Body of pancreas (tissue), 4 donors: ENCODE data around the gene MLPH. TPM values are rescaled to one million over a fixed set of nuclear protein-coding genes. Genes with fewer than 3 reads are reported as not detected.

Source experiments
- ATAC-seq: fragments of 150-250 bp; one replicate; pipeline ENCODE4 v1.9.1; 2016
- DNase-seq, 4 donors: peaks; one replicate each; pipeline ENCODE4 v3.0.0-alpha.2; 2019
- H3K27ac ChIP-seq, 4 donors: fragments of 200-600 bp; sonication (generic); 1 replicate in 3 of 4; 2 replicates in 1 of 4; pipeline versions ENCODE4 v1.5.1 to v1.6.1; 2016 to 2019; ENCODE audit warnings: mild to moderate bottlenecking in 1 of 4, mixed read lengths in 1 of 4, moderate library complexity in 1 of 4
- H3K27me3 ChIP-seq, 2 donors: fragments of 200-600 bp; sonication (generic); one replicate each; pipeline ENCODE4 v1.6.0; 2016; ENCODE audit warnings: mild to moderate bottlenecking in 1 of 2
- H3K36me3 ChIP-seq, 2 donors: fragments of 200-600 bp; sonication (generic); replicated peaks in 1 of 2; 2 replicates each; pipeline ENCODE4 v1.5.1; 2016; ENCODE audit warnings: low read depth in 2 of 2; ENCODE audit not compliant: insufficient read depth in 1 of 2
- H3K4me1 ChIP-seq: fragments of 200-600 bp; sonication (generic); one replicate; pipeline ENCODE4 v1.6.0; 2016
- H3K4me3 ChIP-seq, 2 donors: fragments of 200-600 bp; sonication (generic); 1 replicate in 1 of 2; 2 replicates in 1 of 2; pipeline ENCODE4 v1.5.1; 2016 to 2019
- H3K9me3 ChIP-seq, 3 donors: fragments of 200-600 bp; sonication (generic); 1 replicate in 2 of 3; 2 replicates in 1 of 3; pipeline ENCODE4 v1.5.1; 2016
- CTCF ChIP-seq, 7 experiments: fragments of 450-650 bp in 4 of 7; fragments of 200-600 bp in 3 of 7; sonication (generic) in 3 of 7; IDR thresholded peaks; one replicate each; pipeline ENCODE4 v1.5.1; 2016 to 2019; ENCODE audit warnings: antibody characterized with exemption in 7 of 7
- POLR2A ChIP-seq, 3 donors: fragments of 450-650 bp; IDR thresholded peaks; one replicate each; pipeline ENCODE4 v1.6.1; 2016; ENCODE audit warnings: antibody characterized with exemption in 3 of 3, mild to moderate bottlenecking in 2 of 3
- WGBS, 2 donors: methylation state at CpG; one replicate each; pipeline ENCODE4 v1.1.5; 2017; 5-methylcytosine and 5-hydroxymethylcytosine counted together
- intact Hi-C: fragments of 100-400 bp; cut with DNase I; formaldehyde crosslinking; loops from one replicate; pipeline ENCODE4 v1.15.1; 2023
- total RNA-seq, 2 donors: library from RNA; depleted of rRNA; stranded (reverse); fragments of >200 nt; gene quantifications; one replicate each; pipeline ENCODE4 v1.1.0, GENCODE V29; 2016

The MLPH gene
- total RNA-seq, 2 donors from 2014 or later, result 30.3 to 64.3 TPM

- H3K4me3 ChIP-seq, result no peak overlapping the region
- 7 to 12% methylated on average over 17 to 24 of the region's 24 CpGs for WGBS, 2 donors
- H3K27ac ChIP-seq, result no peak overlapping the region
- TF ChIP-seq POLR2A (IDR thresholded peaks at IDR 0.05), result no peak
- peak; percentile 93 to 98 (median 97) for TF ChIP-seq CTCF (IDR thresholded peaks at IDR 0.05)
- no peaks in the 10 kb centered on the region for H3K27me3 ChIP-seq
- DNase-seq, result peak; percentile 88 to 93 (median 90)
- no peaks in the 10 kb centered on the region for H3K9me3 ChIP-seq
- H3K4me1 ChIP-seq, result peaks cover 13% of the 10 kb centered on the region
- peak; percentile 88 for ATAC-seq
- H3K36me3 ChIP-seq, result no peaks in the 10 kb centered on the region
- intact Hi-C loops, result loop anchor here (5.0 kb wide), 1 partner anchor 100 kb away; no protein-coding TSS in a partner anchor
Observed at GRCh38 chr2:237572021-237572741, 85.1 kb downstream of the MLPH start.

GRCh38 chr2:237572742-237573101, 85.7 kb downstream of the MLPH start:
- intact Hi-C loops, result loop anchor here (5.0 kb wide), 1 partner anchor 100 kb away; no protein-coding TSS in a partner anchor
- H3K4me3 ChIP-seq, result no peak overlapping the region
- no peak overlapping the region for H3K27ac ChIP-seq
- peaks cover 13% of the 10 kb centered on the region for H3K4me1 ChIP-seq
- no peaks in the 10 kb centered on the region for H3K36me3 ChIP-seq
- no peaks in the 10 kb centered on the region for H3K27me3 ChIP-seq
- ATAC-seq (no peak), DNase-seq (no peak)
- TF ChIP-seq POLR2A (IDR thresholded peaks at IDR 0.05) (no peak), CTCF (IDR thresholded peaks at IDR 0.05) (no peak)
- WGBS, 2 donors, result 51 to 70% methylated on average over 3 to 4 of the region's 4 CpGs
- no peaks in the 10 kb centered on the region for H3K9me3 ChIP-seq

- Histone ChIP-seq H3K4me1 (peaks cover 13% of the 10 kb centered on the region), H3K9me3 (no peaks in the 10 kb centered on the region), H3K36me3 (no peaks in the 10 kb centered on the region), H3K27ac (no peak overlapping the region), H3K4me3 (no peak overlapping the region), H3K27me3 (no peaks in the 10 kb centered on the region)
- TF ChIP-seq CTCF (IDR thresholded peaks at IDR 0.05), result no peak
- no peak for TF ChIP-seq POLR2A (IDR thresholded peaks at IDR 0.05)
- WGBS, 2 donors, result 83% methylated on average over 8 of the region's 8 CpGs
- intact Hi-C loops, result loop anchor here (5.0 kb wide), 1 partner anchor 102 kb away; no protein-coding TSS in a partner anchor
- ATAC-seq, result no peak
- no peak for DNase-seq
Observed at GRCh38 chr2:237573721-237574415, 86.8 kb downstream of the MLPH start.

- Histone ChIP-seq H3K27me3 (no peaks in the 10 kb centered on the region), H3K4me3 (no peak overlapping the region), H3K36me3 (no peaks in the 10 kb centered on the region), H3K9me3 (no peaks in the 10 kb centered on the region), H3K4me1 (peaks cover 13% of the 10 kb centered on the region), H3K27ac (no peak overlapping the region)
- DNase-seq (no peak), ATAC-seq (no peak)
- TF ChIP-seq CTCF (IDR thresholded peaks at IDR 0.05), result no peak
- whole genome bisulfite sequencing, 2 donors, result 93 to 95% methylated on average over 9 of the region's 9 CpGs
- intact Hi-C loops, result loop anchor here (5.0 kb wide), 1 partner anchor 102 kb away; no protein-coding TSS in a partner anchor
Observed at GRCh38 chr2:237574467-237574866, 87.4 kb downstream of the MLPH start.
